HFFc6 (cell line): ENCODE results near the gene TRPC4. TPM values are rescaled to one million over a fixed set of nuclear protein-coding genes. Genes with fewer than 3 reads are reported as not detected.

Source experiments
- DNase-seq: peaks from one replicate; pipeline ENCODE4 v3.0.0-alpha.2; 2018
- H3K27ac Mint-ChIP-seq: 2 replicates; pipeline ENCODE4 v1.8.0; 2020; ENCODE audit warnings: mild to moderate bottlenecking, mixed read lengths
- H3K27me3 Mint-ChIP-seq: 2 replicates; pipeline ENCODE4 v1.8.0; 2021; ENCODE audit warnings: mild to moderate bottlenecking, moderate library complexity, mixed read lengths; ENCODE audit not compliant: insufficient read depth
- H3K36me3 Mint-ChIP-seq: 2 replicates; pipeline ENCODE4 v1.8.0; 2021; ENCODE audit warnings: low read depth, mixed read lengths
- H3K4me1 Mint-ChIP-seq: 2 replicates; pipeline ENCODE4 v1.8.0; 2020; ENCODE audit warnings: low read depth, mixed read lengths
- H3K4me3 Mint-ChIP-seq: 2 replicates; pipeline ENCODE4 v1.8.0; 2020; ENCODE audit warnings: mild to moderate bottlenecking, moderate library complexity, mixed read lengths
- H3K9me3 Mint-ChIP-seq: 2 replicates; pipeline ENCODE4 v1.8.0; 2020; ENCODE audit warnings: mild to moderate bottlenecking, mixed read lengths
- total RNA-seq, 6 experiments: library from RNA; stranded (reverse); fragmentation: NEBNext Ultra II Directional; extraction: Animal tissue kit (Norgen Biotek cat#: 25700); gene quantifications; 2 replicates in 1 of 6; 3 replicates in 5 of 6; pipeline ENCODE4 v1.2.3, GENCODE V29; 2021
- TF ChIP-seq, protein P1 (sequence below): fragments of 200-600 bp; sonication (generic); IDR thresholded peaks from 2 replicates; pipeline ENCODE4 v1.5.0; 2021; ENCODE audit warnings: antibody characterized with exemption, mild to moderate bottlenecking

Gene TRPC4
- total RNA-seq, 6 experiments from 2014 or later: 14.3 to 17.5 (median 15.4) TPM

DNA sequence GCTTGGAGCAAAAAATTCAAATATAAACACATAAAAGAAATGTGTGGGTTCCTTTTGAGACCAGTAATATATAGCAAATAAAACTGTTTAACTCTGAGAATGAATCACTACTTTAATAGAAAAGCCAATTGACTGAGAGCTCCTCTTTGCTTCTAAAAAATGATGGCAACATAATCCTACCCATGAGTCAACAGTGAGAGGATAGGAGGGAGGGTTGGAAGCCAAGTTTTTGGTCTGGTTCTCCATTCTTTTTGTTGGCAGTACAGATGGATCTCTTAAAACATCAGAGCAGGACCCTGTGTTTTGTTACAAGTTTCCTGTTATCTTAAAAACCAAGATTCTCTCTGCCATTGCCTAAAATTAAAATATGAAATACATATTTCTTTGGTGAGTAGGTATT is 221.0 kb downstream of the TRPC4 start:
- Mint-ChIP-seq H3K27ac (peak overlapping the region; percentile 71), H3K36me3 (peaks cover 48% of the 10 kb centered on the region), H3K27me3 (no peaks in the 10 kb centered on the region), H3K4me3 (no peak overlapping the region), H3K4me1 (peaks cover 77% of the 10 kb centered on the region), H3K9me3 (no peaks in the 10 kb centered on the region)
- TF ChIP-seq, protein P1, sequence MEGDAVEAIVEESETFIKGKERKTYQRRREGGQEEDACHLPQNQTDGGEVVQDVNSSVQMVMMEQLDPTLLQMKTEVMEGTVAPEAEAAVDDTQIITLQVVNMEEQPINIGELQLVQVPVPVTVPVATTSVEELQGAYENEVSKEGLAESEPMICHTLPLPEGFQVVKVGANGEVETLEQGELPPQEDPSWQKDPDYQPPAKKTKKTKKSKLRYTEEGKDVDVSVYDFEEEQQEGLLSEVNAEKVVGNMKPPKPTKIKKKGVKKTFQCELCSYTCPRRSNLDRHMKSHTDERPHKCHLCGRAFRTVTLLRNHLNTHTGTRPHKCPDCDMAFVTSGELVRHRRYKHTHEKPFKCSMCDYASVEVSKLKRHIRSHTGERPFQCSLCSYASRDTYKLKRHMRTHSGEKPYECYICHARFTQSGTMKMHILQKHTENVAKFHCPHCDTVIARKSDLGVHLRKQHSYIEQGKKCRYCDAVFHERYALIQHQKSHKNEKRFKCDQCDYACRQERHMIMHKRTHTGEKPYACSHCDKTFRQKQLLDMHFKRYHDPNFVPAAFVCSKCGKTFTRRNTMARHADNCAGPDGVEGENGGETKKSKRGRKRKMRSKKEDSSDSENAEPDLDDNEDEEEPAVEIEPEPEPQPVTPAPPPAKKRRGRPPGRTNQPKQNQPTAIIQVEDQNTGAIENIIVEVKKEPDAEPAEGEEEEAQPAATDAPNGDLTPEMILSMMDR: no peak
- DNase-seq: peak; percentile 76

DNA sequence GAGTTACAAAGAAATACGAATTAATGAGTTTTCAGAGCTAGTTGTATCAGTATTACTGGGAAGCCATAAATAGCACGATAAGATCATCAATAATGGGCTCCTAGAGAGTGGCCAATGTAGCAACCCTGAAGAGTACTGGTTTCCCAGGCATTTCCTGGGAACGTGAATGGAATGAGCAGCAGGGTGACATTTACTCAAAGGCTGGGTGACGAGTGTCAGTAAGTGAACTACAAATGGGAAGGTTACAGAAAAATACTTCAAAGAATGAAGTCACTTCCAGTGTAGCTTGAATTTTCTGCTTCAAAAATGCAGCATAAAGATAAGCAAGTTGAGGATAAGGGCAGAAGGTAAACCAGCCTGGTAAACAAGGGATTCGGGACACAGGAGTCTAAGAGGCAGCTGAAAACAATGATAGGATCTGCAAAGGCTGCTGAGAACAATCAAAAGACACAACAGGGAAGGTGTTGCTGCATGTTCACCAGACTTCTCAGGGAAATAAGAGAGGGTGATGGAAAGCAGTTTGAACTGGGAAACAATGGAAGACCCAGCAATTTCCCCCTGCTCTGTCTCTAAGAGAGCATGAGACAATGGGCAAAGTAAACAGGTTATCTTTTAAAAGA is 222.4 kb downstream of the TRPC4 start:
- Mint-ChIP-seq H3K27me3 (no peaks in the 10 kb centered on the region), H3K4me3 (no peak overlapping the region; the same call in 1 of the 2 replicates), H3K4me1 (peaks cover 66% of the 10 kb centered on the region), H3K27ac (peak overlapping the region; percentile 76), H3K36me3 (peaks cover 48% of the 10 kb centered on the region), H3K9me3 (no peaks in the 10 kb centered on the region)
- TF ChIP-seq, protein P1: no peak
- no peak for DNase-seq

DNA sequence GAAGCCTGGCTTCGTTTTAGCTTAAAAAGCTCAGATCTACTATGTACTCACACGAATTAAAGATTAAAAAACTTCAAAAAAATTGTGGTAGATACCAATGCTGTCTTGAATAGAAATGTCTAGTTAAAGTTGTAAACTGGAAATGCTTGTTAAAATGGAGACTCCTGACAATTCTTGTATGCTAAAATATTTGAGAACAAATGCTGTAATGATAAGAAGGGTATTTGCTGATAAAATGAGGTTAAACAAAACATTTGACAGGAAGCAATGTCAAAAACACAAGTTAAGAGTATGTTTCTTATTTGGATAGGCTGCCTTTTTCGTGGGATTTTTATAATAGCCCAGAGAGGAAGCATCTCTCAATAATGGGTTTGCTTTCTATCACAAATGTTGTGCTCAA is 223.0 kb downstream of the TRPC4 start:
- peaks cover 50% of the 10 kb centered on the region for H3K36me3 Mint-ChIP-seq
- H3K27me3 Mint-ChIP-seq: no peaks in the 10 kb centered on the region
- H3K4me3 Mint-ChIP-seq: no peak overlapping the region
- DNase-seq: no peak
- no peaks in the 10 kb centered on the region for H3K9me3 Mint-ChIP-seq
- peak overlapping the region; percentile 76; the same call in 1 of the 2 replicates for H3K27ac Mint-ChIP-seq
- TF ChIP-seq, protein P1: no peak
- H3K4me1 Mint-ChIP-seq: peaks cover 66% of the 10 kb centered on the region

DNA sequence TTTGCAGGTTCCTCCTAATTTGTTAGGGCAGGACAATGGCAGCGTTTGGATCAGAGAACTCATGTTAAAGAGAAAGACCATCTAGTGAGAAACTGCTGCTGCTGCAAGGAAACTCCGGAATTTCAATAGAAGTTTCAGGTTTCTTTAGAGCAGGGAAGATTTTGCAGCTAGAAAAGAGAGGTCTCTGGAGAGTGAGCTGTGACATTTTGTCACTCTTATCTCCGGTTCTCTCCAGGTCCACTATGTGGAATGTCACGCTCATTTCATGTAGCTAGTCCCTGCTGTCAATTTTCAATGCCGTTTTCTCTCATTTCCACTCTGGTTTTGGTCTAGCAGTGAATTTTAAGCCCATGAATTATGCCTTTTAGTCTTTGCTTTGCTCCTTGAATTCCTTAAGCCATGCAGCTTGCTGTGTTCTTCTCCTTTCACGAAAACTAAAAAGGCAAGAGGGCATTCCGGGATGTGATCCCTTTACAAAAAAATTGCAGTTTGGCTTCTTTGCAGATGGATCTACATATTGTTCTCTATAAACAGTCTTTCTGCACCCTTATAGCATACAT is 224.3 kb downstream of the TRPC4 start:
- Mint-ChIP-seq H3K27ac (no peak overlapping the region), H3K4me3 (no peak overlapping the region), H3K9me3 (no peaks in the 10 kb centered on the region), H3K27me3 (no peaks in the 10 kb centered on the region), H3K4me1 (peaks cover 63% of the 10 kb centered on the region), H3K36me3 (peaks cover 40% of the 10 kb centered on the region)
- TF ChIP-seq, protein P1: no peak
- no peak for DNase-seq

DNA sequence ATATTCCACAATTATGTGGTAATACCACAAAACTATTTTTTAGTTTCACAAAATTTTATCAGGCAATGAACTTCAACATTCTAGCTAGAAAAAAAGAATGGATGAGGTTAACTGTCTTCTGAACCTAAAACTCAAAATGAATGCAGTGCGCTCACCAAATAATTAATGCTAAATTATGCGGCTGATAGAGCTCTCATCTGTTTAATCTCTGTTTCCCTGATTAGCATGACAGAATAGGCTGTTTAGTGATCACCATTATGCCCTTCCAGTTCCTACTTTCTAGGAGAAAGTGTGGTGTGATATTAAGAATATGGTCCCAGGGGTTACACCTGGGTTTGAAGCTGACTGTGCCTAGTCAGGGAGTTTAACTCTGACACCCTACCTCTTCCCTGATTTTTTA is 228.2 kb downstream of the TRPC4 start:
- Mint-ChIP-seq H3K4me1 (peaks cover 49% of the 10 kb centered on the region), H3K36me3 (peaks cover 35% of the 10 kb centered on the region), H3K27ac (peak overlapping the region; percentile 71), H3K9me3 (no peaks in the 10 kb centered on the region), H3K27me3 (no peaks in the 10 kb centered on the region), H3K4me3 (no peak overlapping the region)
- DNase-seq: no peak
- TF ChIP-seq, protein P1: no peak
